ENCODE results near the gene ST3GAL3. TPM values are rescaled to one million over a fixed set of nuclear protein-coding genes. Genes with fewer than 3 reads are reported as not detected.

ST3GAL3 gene
- total and polyA plus RNA-seq, 2 experiments from 2014 or later = 4.5 to 7.0 TPM

DNA sequence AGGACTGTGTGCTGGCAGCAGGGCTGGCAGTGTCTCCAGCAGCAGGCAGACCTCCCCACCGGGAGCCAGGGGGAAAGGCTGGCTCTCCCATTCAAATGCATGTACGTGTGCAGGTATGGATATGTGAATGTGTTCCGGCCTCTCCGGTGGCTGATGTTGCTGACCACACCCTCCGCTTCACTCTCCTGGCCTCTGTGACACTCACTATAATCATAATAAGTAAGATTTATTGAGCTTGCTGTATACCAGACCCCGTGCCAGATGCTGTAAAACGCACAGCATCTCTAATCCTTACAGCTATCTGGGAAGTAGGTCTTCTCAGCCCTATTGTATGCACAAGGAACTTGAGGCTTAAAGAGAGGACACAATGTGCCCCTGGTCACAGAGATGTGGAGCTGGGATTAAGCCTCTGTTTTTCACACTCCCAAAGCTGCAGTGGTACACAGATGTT, 205.7 kb downstream of the ST3GAL3 start:
- DNase-seq (ENCODE audit: low spot score) (no peak), ATAC-seq (no peak)
- peak overlapping the region; percentile 79 for H3K27ac Mint-ChIP-seq
- H3F3A ChIP-seq (replicated peaks; ENCODE audit: low read depth) = no peaks in the 10 kb centered on the region
- no peak overlapping the region; the same call in 2 of the 3 replicates for H3K4me3 Mint-ChIP-seq
- no peaks in the 10 kb centered on the region for H3K36me3 ChIP-seq (ENCODE audit: insufficient read depth)
- peak overlapping the region; percentile 55; the same call in 1 of the 2 replicates for H3K27ac ChIP-seq (ENCODE audit: low read depth)
- H3K4me3 ChIP-seq = no peak overlapping the region
- H4K20me1 ChIP-seq (replicated peaks; ENCODE audit: insufficient read depth) = no peaks in the 10 kb centered on the region
- peaks cover 5% of the 10 kb centered on the region for H3K27me3 Mint-ChIP-seq (ENCODE audit: insufficient read depth, low read depth, poor library complexity)
- no peaks in the 10 kb centered on the region for H3K9me3 Mint-ChIP-seq
- H2AFZ ChIP-seq = 0 out of 2 replicates have a peak overlapping the region, but pooled peaks have one; percentile 14
- peaks cover 5% of the 10 kb centered on the region; the same call in 1 of the 2 replicates for H3K9me2 ChIP-seq (ENCODE audit: insufficient read depth)
- H3K79me2 ChIP-seq (replicated peaks; ENCODE audit: insufficient read depth) = no peaks in the 10 kb centered on the region
- no peaks in the 10 kb centered on the region for H3K27me3 ChIP-seq (ENCODE audit: insufficient read depth)
- no peak for TF ChIP-seq ZNF114 (CRISPR knock-in tag; IDR thresholded peaks at IDR 0.05)
- no peak for TF ChIP-seq NANOG (IDR thresholded peaks at IDR 0.05; ENCODE audit: borderline replicate concordance)
- TF ChIP-seq EZH2phosphoT487 (IDR thresholded peaks at IDR 0.05; ENCODE audit: unreplicated experiment) = no peak
- TF ChIP-seq ZNF462 (CRISPR knock-in tag; IDR thresholded peaks at IDR 0.05) = no peak
- TF ChIP-seq, protein P1, sequence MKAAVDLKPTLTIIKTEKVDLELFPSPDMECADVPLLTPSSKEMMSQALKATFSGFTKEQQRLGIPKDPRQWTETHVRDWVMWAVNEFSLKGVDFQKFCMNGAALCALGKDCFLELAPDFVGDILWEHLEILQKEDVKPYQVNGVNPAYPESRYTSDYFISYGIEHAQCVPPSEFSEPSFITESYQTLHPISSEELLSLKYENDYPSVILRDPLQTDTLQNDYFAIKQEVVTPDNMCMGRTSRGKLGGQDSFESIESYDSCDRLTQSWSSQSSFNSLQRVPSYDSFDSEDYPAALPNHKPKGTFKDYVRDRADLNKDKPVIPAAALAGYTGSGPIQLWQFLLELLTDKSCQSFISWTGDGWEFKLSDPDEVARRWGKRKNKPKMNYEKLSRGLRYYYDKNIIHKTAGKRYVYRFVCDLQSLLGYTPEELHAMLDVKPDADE (IDR thresholded peaks at IDR 0.05) = no peak
- TF ChIP-seq ZNF331 (CRISPR knock-in tag; IDR thresholded peaks at IDR 0.05; ENCODE audit: low read depth) = no peak
- TF ChIP-seq REST (IDR thresholded peaks at IDR 0.05; ENCODE audit: unreplicated experiment) = no peak
- TF ChIP-seq JUNB (IDR thresholded peaks at IDR 0.05; ENCODE audit: unreplicated experiment) = no peak
- no peak for TF ChIP-seq STAT1 (IDR thresholded peaks at IDR 0.05; ENCODE audit: unreplicated experiment)
- no peak for TF ChIP-seq POLR2AphosphoS5 (IDR thresholded peaks at IDR 0.05; ENCODE audit: low read depth)
- H3K36me3 Mint-ChIP-seq (ENCODE audit: low read depth) = no peaks in the 10 kb centered on the region
- H3K4me2 ChIP-seq = peak overlapping the region; percentile 45; the same call in 1 of the 2 replicates
- peaks cover 34% of the 10 kb centered on the region for H3K4me1 Mint-ChIP-seq
- peaks cover 22% of the 10 kb centered on the region for H3K4me1 ChIP-seq (ENCODE audit: insufficient read depth)

Measured in GM23338 (cell line).